C4-2B (cell line): Measurements from ENCODE around the gene DCAF5.
A peak's percentile ranks its signal among the peaks of the same experiment; 100 is the strongest.

Experiments
- CTCF ChIP-seq: fragments of 450-650 bp; conservative IDR thresholded peaks from 2 replicates; pipeline ENCODE4 v1.5.1; 2017; ENCODE audit warnings: mild to moderate bottlenecking
- ZFX ChIP-seq: fragments of 450-650 bp; IDR thresholded peaks from 2 replicates; pipeline ENCODE4 v1.6.1; 2017

GRCh38 chr14:69151458-69152180 is 1.3 kb downstream of the DCAF5 start:
- TF ChIP-seq CTCF = peak; percentile 79
- TF ChIP-seq ZFX = peak; percentile 100
